K562 (cell line): ENCODE data around the gene RHOBTB3. TPM values are rescaled to one million over a fixed set of nuclear protein-coding genes. Genes with fewer than 3 reads are reported as not detected.
A peak's percentile ranks its signal among the peaks of the same experiment; 100 is the strongest.

Source experiments
- ATAC-seq: fragments of 200-7000 bp; cut with Tn5 transposase; 3 replicates; pipeline ENCODE4 v1.9.1; 2020; ENCODE audit warnings: moderate library complexity
- BruUV-seq: library from RNA; stranded (reverse); fragments of 400-500 nt; replicated peaks from 2 replicates; lab custom pipeline; 2021; lab: Mats Ljungman, UMichigan
- CTCF ChIA-PET: fragments of 300-600 bp; formaldehyde crosslinking; extraction: SDS; loops from one replicate; lab custom pipeline; 2021; ENCODE audit warnings: low intra/inter-chr PET ratio; lab: Yijun Ruan, JAX
- POLR2A ChIA-PET: fragments of 300-600, 350-650 bp; sonication (Branson Sonifier 250); formaldehyde crosslinking; extraction: SDS; loops from one replicate; lab custom pipeline; 2021; ENCODE audit warnings: antibody characterized with exemption, inconsistent platforms; lab: Yijun Ruan, JAX
- DNase-seq, 4 experiments: peaks; one replicate each; pipeline versions ENCODE4 v3.0.0 to v3.0.0-alpha.2; 2011 to 2018; ENCODE audit warnings: low spot score in 3 of 4, mixed read lengths in 3 of 4; ENCODE audit errors: extremely low read depth in 1 of 4
- FAIRE-seq: peaks from 2 replicates; lab custom pipeline; 2011; peaks lifted over from hg19 to GRCh38; lab: Jason Lieb, UNC
- H2AFZ ChIP-seq: 2 replicates; pipeline ENCODE4 v1.6.0; 2011; ENCODE audit warnings: low read depth, low read length, control low read depth, inconsistent platforms
- H3K27ac ChIP-seq: fragments of 200-600 bp; 3 replicates; pipeline ENCODE4 v1.8.0; 2011; ENCODE audit warnings: low read depth, mild to moderate bottlenecking, control low read depth, inconsistent platforms, low read length, moderate library complexity, mixed read lengths; ENCODE audit errors: extremely low read depth
- H3K27me3 ChIP-seq, 2 experiments: fragments of 300-600 bp in 1 of 2; 2 replicates in 1 of 2; 3 replicates in 1 of 2; pipeline versions ENCODE4 v1.6.0 to v1.8.0; 2011; ENCODE audit warnings: inconsistent platforms in 2 of 2, low read length in 2 of 2, mild to moderate bottlenecking in 1 of 2, mixed read lengths in 1 of 2, moderate library complexity in 1 of 2; ENCODE audit not compliant: control insufficient read depth in 2 of 2, insufficient read depth in 2 of 2
- H3K36me3 ChIP-seq: fragments of 300-600 bp; 3 replicates; pipeline ENCODE4 v1.8.0; 2011; ENCODE audit warnings: mild to moderate bottlenecking, low read length, inconsistent platforms; ENCODE audit not compliant: control insufficient read depth, insufficient read depth
- H3K4me1 ChIP-seq, 2 experiments: fragments of 200-600 bp in 1 of 2; replicated peaks in 1 of 2; 2 replicates in 1 of 2; 3 replicates in 1 of 2; pipeline versions ENCODE4 v1.5.1 to v1.8.0; 2011; ENCODE audit warnings: inconsistent platforms in 2 of 2, low read length in 2 of 2, mild to moderate bottlenecking in 1 of 2, mixed read lengths in 1 of 2, moderate library complexity in 1 of 2; ENCODE audit not compliant: control insufficient read depth in 2 of 2, insufficient read depth in 2 of 2
- H3K4me2 ChIP-seq: 2 replicates; pipeline ENCODE4 v1.6.1; 2011; ENCODE audit warnings: low read length, control low read depth, inconsistent platforms, mixed read lengths; ENCODE audit not compliant: insufficient read depth
- H3K4me3 ChIP-seq: fragments of 200-600 bp; sonication (generic), shearing (Covaris generic); 2 replicates; pipeline ENCODE4 v1.5.1; 2016; ENCODE audit warnings: control low read depth, inconsistent platforms
- H3K79me2 ChIP-seq: fragments of 200-600 bp; 3 replicates; pipeline ENCODE4 v1.8.0; 2011; ENCODE audit warnings: low read length, inconsistent platforms; ENCODE audit not compliant: control insufficient read depth, insufficient read depth
- H3K9ac ChIP-seq, 2 experiments: 2 replicates each; pipeline versions ENCODE4 v1.6.0 to v1.6.1; 2011; ENCODE audit warnings: low read depth in 2 of 2, low read length in 2 of 2, control low read depth in 1 of 2, inconsistent platforms in 1 of 2, mild to moderate bottlenecking in 1 of 2, mixed read lengths in 1 of 2; ENCODE audit not compliant: insufficient read depth in 1 of 2
- H3K9me1 ChIP-seq: one replicate; pipeline ENCODE4 v1.6.0; 2011; ENCODE audit warnings: inconsistent platforms, mild to moderate bottlenecking, low read length, moderate library complexity; ENCODE audit not compliant: control insufficient read depth, insufficient read depth
- H3K9me3 ChIP-seq: replicated peaks from 2 replicates; pipeline ENCODE4 v1.5.1; 2011; ENCODE audit warnings: low read depth, low read length, inconsistent platforms; ENCODE audit not compliant: control insufficient read depth, insufficient read depth
- H4K20me1 ChIP-seq: replicated peaks from 2 replicates; pipeline ENCODE4 v1.6.1; 2011; ENCODE audit warnings: low read length, inconsistent platforms, mixed read lengths; ENCODE audit not compliant: control insufficient read depth, insufficient read depth
- ID3 ChIP-seq, 2 experiments: fragments of 250-450 bp in 1 of 2; fragments of 450-650 bp in 1 of 2; sonication (Bioruptor Pico) in 1 of 2; IDR thresholded peaks; 2 replicates each; pipeline versions ENCODE4 v1.6.1 to v1.8.0; 2016 to 2021; ENCODE audit warnings: mild to moderate bottlenecking in 2 of 2, moderate library complexity in 2 of 2, missing compliant biosample characterization in 1 of 2, missing genetic modification characterization in 1 of 2
- ILF3 ChIP-seq: fragments of 450-650 bp; IDR thresholded peaks from 2 replicates; pipeline ENCODE4 v1.6.1; 2018; ENCODE audit warnings: antibody characterized with exemption, mild to moderate bottlenecking, moderate library complexity, borderline replicate concordance
- PHTF2 ChIP-seq: fragments of 250-450 bp; sonication (Bioruptor Pico); IDR thresholded peaks from 2 replicates; pipeline ENCODE4 v1.5.0; 2021; ENCODE audit warnings: mild to moderate bottlenecking
- TFAP4 ChIP-seq: sonication (generic); formaldehyde crosslinking; IDR thresholded peaks from 2 replicates; pipeline ENCODE4 v1.8.0; 2022; ENCODE audit warnings: missing genetic modification reagents, mild to moderate bottlenecking, moderate library complexity, borderline replicate concordance
- THRAP3 ChIP-seq: fragments of 450-650 bp; IDR thresholded peaks from 2 replicates; pipeline ENCODE4 v1.6.1; 2016; ENCODE audit warnings: mild to moderate bottlenecking, inconsistent platforms, borderline replicate concordance
- WHSC1 ChIP-seq: IDR thresholded peaks from one replicate; pipeline ENCODE4 v1.6.1; 2012; ENCODE audit warnings: low read length, control low read depth, inconsistent platforms
- WGBS: fragments of 100-300 bp; shearing (Covaris generic); methylation state at CpG from one replicate; pipeline ENCODE4 v1.1.6; 2016; ENCODE audit warnings: low coverage, mixed read lengths; ENCODE audit not compliant: insufficient coverage; ENCODE audit errors: missing lambda C conversion rate; 5-methylcytosine and 5-hydroxymethylcytosine counted together
- in situ Hi-C: fragments of 300-500 bp; cut with MboI; formaldehyde crosslinking; loops from 4 replicates; pipeline ENCODE4 v1.15.0; 2018; ENCODE audit warnings: inconsistent platforms, mixed read lengths
- intact Hi-C: fragments of 100-400 bp; cut with micrococcal nuclease; formaldehyde crosslinking; loops from 2 replicates; pipeline ENCODE4 v1.14.2; 2022
- polyA plus RNA-seq, 8 experiments: library from polyadenylated mRNA; depleted of rRNA in 4 of 8; stranded (reverse) in 5 of 8; unstranded in 3 of 8; fragments of >200 nt; fragmentation: Nextera tagmentation in 2 of 8; fragmentation: Illumina TruSeq in 1 of 8; extraction: Ambion mirVana in 2 of 8; extraction: Trizol in 1 of 8; gene quantifications; 2 replicates each; pipeline versions ENCODE4 v1.2.1 to v1.2.3, GENCODE V29; 2011 to 2014; ENCODE audit warnings: inconsistent platforms in 1 of 8, missing spikeins in 1 of 8
- total RNA-seq, 7 experiments: library from RNA; depleted of rRNA in 6 of 7; stranded (reverse); fragments of >200 nt in 6 of 7; fragmentation: Illumina TruSeq in 2 of 7; extraction: Trizol in 2 of 7; gene quantifications; 2 replicates each; pipeline versions ENCODE4 v1.2.1 to v1.2.3, GENCODE V29; 2011 to 2021; ENCODE audit warnings: low replicate concordance in 1 of 7

Gene RHOBTB3
- total and polyA plus RNA-seq, 9 of the 15 experiments (the other 6 are each of a cell fraction or from before 2014, with no cell fraction given), result 39.7 to 143 (median 115) TPM

DNA sequence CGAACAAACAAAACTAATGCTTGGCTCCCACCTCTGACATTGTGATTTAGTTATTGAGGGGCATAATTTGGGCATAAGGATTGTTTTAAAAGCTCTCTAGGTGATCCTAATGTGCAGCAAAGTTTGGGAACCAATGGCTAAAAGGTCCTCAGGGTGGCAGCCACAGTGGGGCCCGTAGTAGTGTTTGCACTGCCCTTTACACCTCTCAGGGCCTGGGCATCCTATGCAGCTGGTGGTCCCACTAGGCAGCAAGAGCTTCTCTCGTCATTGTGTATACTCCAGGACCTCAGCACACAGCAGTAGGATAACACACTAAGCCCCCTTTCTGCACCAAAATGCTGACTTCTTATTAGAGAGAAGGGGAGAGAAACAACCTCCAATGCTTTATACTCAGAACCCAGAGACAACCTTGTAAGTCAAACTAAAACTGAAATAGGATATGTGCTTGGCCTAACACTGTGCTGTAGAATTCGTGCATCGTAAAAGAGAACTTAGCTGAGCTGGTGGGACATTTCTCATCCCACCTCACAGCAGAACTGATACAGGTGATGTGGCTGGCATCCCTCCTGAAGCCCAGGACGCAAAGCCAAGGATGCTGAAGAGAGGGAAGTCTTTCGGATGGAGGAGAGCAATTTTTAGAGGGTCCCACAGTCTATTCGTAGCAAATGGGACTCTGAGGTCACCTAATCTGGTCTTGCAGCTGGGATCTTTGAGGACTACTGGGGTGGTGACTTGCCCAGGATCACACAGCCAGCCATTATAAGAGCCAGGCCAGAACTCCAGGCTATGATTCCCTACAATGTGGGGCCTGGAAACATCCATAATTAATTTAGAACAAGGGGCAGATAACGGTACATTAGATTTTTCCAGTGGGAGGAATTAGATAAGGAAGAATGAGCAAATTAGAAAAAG lies 90.2 kb downstream of the RHOBTB3 start:
- no peaks in the 10 kb centered on the region for H3K9me3 ChIP-seq
- peaks cover 31 to 36% of the 10 kb centered on the region in 2 experiments; a peak in 4 of 5 replicates for H3K4me1 ChIP-seq
- 65% methylated on average over 9 of the region's 9 CpGs for WGBS
- peak overlapping the region; percentile 95 for H2AFZ ChIP-seq
- peak overlapping the region; percentile 48; the same call in 1 of the 2 replicates for H3K4me3 ChIP-seq
- H3K27ac ChIP-seq, result no peak overlapping the region
- no TSS peak for BruUV-seq
- POLR2A ChIA-PET, result interaction anchor here (0.6 to 1.5 kb wide), 3 partner anchors 17 to 1312 kb away, joined by 3 to 4 read pairs (median 3); no protein-coding TSS in a partner anchor
- CTCF ChIA-PET, result no interaction called here
- H3K27me3 ChIP-seq, result no peaks in the 10 kb centered on the region
- in situ Hi-C loops, result no loop called here
- H3K9ac ChIP-seq, result no peak overlapping the region; a peak in 1 of 4 replicates
- FAIRE-seq, result no peak
- H3K4me2 ChIP-seq, result 0 out of 2 replicates have a peak overlapping the region, but pooled peaks have one; percentile 80
- no peaks in the 10 kb centered on the region for H3K36me3 ChIP-seq
- H3K79me2 ChIP-seq, result no peaks in the 10 kb centered on the region
- no peak for ATAC-seq
- DNase-seq, result no peak
- H4K20me1 ChIP-seq, result no peaks in the 10 kb centered on the region
- intact Hi-C loops, result no loop called here
- H3K9me1 ChIP-seq, result no peaks in the 10 kb centered on the region
- TF ChIP-seq WHSC1, result no peak
- TF ChIP-seq ILF3, result no peak
- TF ChIP-seq ID3 (CRISPR knock-in tag; IDR thresholded peaks at IDR 0.05), result no peak
- TF ChIP-seq ID3 (tag; IDR thresholded peaks at IDR 0.05), result no peak
- no peak for TF ChIP-seq PHTF2
- TF ChIP-seq THRAP3, result no peak
- no peak for TF ChIP-seq TFAP4 (CRISPR knock-in tag)
